ENCODE results near the gene INPP1.

INPP1 gene

GRCh38 chr2:190409616-190410015, 66.2 kb downstream of the INPP1 start:
- TF ChIP-seq, protein P1, sequence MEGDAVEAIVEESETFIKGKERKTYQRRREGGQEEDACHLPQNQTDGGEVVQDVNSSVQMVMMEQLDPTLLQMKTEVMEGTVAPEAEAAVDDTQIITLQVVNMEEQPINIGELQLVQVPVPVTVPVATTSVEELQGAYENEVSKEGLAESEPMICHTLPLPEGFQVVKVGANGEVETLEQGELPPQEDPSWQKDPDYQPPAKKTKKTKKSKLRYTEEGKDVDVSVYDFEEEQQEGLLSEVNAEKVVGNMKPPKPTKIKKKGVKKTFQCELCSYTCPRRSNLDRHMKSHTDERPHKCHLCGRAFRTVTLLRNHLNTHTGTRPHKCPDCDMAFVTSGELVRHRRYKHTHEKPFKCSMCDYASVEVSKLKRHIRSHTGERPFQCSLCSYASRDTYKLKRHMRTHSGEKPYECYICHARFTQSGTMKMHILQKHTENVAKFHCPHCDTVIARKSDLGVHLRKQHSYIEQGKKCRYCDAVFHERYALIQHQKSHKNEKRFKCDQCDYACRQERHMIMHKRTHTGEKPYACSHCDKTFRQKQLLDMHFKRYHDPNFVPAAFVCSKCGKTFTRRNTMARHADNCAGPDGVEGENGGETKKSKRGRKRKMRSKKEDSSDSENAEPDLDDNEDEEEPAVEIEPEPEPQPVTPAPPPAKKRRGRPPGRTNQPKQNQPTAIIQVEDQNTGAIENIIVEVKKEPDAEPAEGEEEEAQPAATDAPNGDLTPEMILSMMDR (IDR thresholded peaks at IDR 0.05; ENCODE audit: insufficient read depth, low read length) = no peak
- TF ChIP-seq GABPA (IDR thresholded peaks at IDR 0.05; ENCODE audit: low read depth) = no peak
- Histone ChIP-seq H3K27me3 (ENCODE audit: insufficient read depth, poor library complexity, severe bottlenecking) (peaks cover 21% of the 10 kb centered on the region), H3K27ac (replicated peaks) (no peak overlapping the region), H3K4me3 (replicated peaks; ENCODE audit: insufficient read depth, low read length) (no peak overlapping the region)
- no peak for DNase-seq (ENCODE audit: low read depth in 1 of 2, low spot score in 1 of 2)

GRCh38 chr2:190410166-190410565, 66.8 kb downstream of the INPP1 start:
- no peak overlapping the region for H3K4me3 ChIP-seq (replicated peaks; ENCODE audit: insufficient read depth, low read length)
- peaks cover 21% of the 10 kb centered on the region for H3K27me3 ChIP-seq (ENCODE audit: insufficient read depth, poor library complexity, severe bottlenecking)
- peak; percentile 50 to 70 for DNase-seq (ENCODE audit: low read depth in 1 of 2, low spot score in 1 of 2)
- no peak overlapping the region for H3K27ac ChIP-seq (replicated peaks)
- no peak for TF ChIP-seq GABPA (IDR thresholded peaks at IDR 0.05; ENCODE audit: low read depth)
- TF ChIP-seq, protein P1 (IDR thresholded peaks at IDR 0.05; ENCODE audit: insufficient read depth, low read length) = no peak
- no peak for TF ChIP-seq POLR2AphosphoS5 (IDR thresholded peaks at IDR 0.05; ENCODE audit: low read depth)
- TF ChIP-seq SPI1 (IDR thresholded peaks at IDR 0.05; ENCODE audit: borderline replicate concordance, low read depth) = no peak
- no peak for TF ChIP-seq REST (IDR thresholded peaks at IDR 0.05; ENCODE audit: insufficient replicate concordance, low read depth)

DNA sequence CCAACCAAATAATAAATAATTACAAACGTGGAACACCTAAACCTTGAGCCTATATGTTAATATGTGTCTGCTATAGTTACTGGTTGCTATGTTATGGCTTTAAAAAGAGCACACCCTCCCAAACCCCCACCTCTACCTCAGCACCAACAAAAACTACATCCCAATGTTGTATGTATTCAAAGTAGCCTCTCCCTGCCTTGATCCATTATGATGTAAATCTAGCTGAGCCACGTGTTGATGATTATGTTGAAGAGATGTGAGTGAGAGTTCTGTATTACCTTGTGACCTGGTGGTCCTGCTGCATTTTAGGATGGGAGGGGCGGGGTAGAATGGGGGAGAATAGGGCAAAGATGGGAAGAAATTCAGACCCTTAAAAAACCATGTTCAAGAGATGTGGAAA, 69.6 kb downstream of the INPP1 start:
- H3K27me3 ChIP-seq (ENCODE audit: insufficient read depth, poor library complexity, severe bottlenecking) = peaks cover 9% of the 10 kb centered on the region
- no peak overlapping the region for H3K27ac ChIP-seq (replicated peaks)
- no peak for DNase-seq (ENCODE audit: low read depth in 1 of 2, low spot score in 1 of 2)
- no peak overlapping the region for H3K4me3 ChIP-seq (replicated peaks; ENCODE audit: insufficient read depth, low read length)
- TF ChIP-seq, protein P1 (IDR thresholded peaks at IDR 0.05; ENCODE audit: insufficient read depth, low read length) = no peak
- TF ChIP-seq POLR2AphosphoS5 (IDR thresholded peaks at IDR 0.05; ENCODE audit: low read depth) (no peak), REST (IDR thresholded peaks at IDR 0.05; ENCODE audit: insufficient replicate concordance, low read depth) (no peak)

DNA sequence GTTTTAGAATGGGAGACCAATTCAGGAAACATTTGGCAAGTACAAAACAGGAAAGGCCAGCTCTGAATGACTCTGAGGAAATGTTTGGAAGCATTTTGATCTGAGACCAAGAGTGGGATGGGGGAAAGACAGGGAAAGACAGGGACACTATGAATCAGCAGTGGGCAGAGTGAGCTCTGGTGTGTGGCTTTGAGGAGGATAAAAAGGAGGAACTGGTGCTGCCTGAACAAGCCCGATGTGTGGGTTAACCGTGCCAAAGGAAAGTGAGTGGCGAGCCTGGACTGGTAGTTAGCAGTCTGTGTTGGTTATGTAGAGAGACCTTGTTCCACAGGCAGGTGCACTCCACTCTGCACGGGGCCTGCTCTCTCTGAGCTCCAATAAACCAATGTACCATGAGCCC, 70.0 kb downstream of the INPP1 start:
- TF ChIP-seq POLR2AphosphoS5 (IDR thresholded peaks at IDR 0.05; ENCODE audit: low read depth) (no peak), REST (IDR thresholded peaks at IDR 0.05; ENCODE audit: insufficient replicate concordance, low read depth) (no peak), SPI1 (IDR thresholded peaks at IDR 0.05; ENCODE audit: borderline replicate concordance, low read depth) (peak; percentile 60; the same call in 1 of the 2 replicates), GABPA (IDR thresholded peaks at IDR 0.05; ENCODE audit: low read depth) (no peak)
- peak in 1 of 2 experiments; percentile 12 for DNase-seq (ENCODE audit: low read depth in 1 of 2, low spot score in 1 of 2)
- Histone ChIP-seq H3K27ac (replicated peaks) (no peak overlapping the region), H3K27me3 (ENCODE audit: insufficient read depth, poor library complexity, severe bottlenecking) (peaks cover 9% of the 10 kb centered on the region), H3K4me3 (replicated peaks; ENCODE audit: insufficient read depth, low read length) (no peak overlapping the region)
